Vagina (tissue), 2 donors: ENCODE data around the gene ADGRG4.

Experiments
- CTCF ChIP-seq, 3 experiments: fragments of 450-650 bp in 2 of 3; fragments of 200-600 bp in 1 of 3; sonication (generic) in 1 of 3; IDR thresholded peaks; one replicate each; pipeline ENCODE4 v1.5.1; 2017 to 2019; ENCODE audit warnings: antibody characterized with exemption in 3 of 3, mild to moderate bottlenecking in 2 of 3, moderate library complexity in 2 of 3
- POLR2A ChIP-seq, 2 donors: fragments of 450-650 bp; IDR thresholded peaks; one replicate each; pipeline ENCODE4 v1.6.1; 2017; ENCODE audit warnings: antibody characterized with exemption in 2 of 2, mild to moderate bottlenecking in 2 of 2, moderate library complexity in 2 of 2
- POLR2AphosphoS5 ChIP-seq, 2 donors: sonication (generic); formaldehyde crosslinking; IDR thresholded peaks; one replicate each; pipeline ENCODE4 v1.9.0; 2017; ENCODE audit warnings: antibody characterized with exemption in 2 of 2, mild to moderate bottlenecking in 2 of 2, low read depth in 1 of 2; ENCODE audit not compliant: insufficient read depth in 1 of 2

DNA sequence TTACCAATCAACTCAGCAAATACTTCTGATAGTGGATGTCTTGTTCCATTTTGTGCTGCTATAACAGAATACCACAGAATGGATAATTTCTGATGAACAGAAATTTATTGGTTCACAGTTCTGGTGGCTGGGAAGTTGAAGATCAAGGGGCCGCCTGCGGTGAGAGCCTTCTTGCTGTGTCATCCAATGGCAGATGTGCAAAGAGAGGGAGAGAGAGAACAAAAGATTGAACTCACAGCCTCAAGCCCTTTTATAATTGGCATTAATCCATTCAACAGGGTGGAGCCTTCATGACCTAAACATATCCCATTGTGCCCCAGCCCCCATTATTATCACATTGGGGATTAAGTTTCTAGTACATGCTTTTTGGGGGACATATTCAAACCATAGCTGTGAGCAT lies 86.1 kb downstream of the ADGRG4 start:
- TF ChIP-seq CTCF (IDR thresholded peaks at IDR 0.05) (no peak), POLR2A (IDR thresholded peaks at IDR 0.05) (no peak), POLR2AphosphoS5 (IDR thresholded peaks at IDR 0.05; ENCODE audit: insufficient read depth in 1 of 2, low read depth in 1 of 2) (no peak)
